GM23338 (cell line): ENCODE results near the gene LIME1. TPM values are rescaled to one million over a fixed set of nuclear protein-coding genes. Genes with fewer than 3 reads are reported as not detected.

Experiments used
- ATAC-seq: fragments of 200-7000 bp; cut with Tn5 transposase; 3 replicates; pipeline ENCODE4 v1.9.1; 2020
- DNase-seq: peaks from one replicate; pipeline ENCODE4 v3.0.0-alpha.2; 2015; ENCODE audit warnings: low spot score
- H2AFZ ChIP-seq: fragments of 200-600 bp; sonication (generic); 2 replicates; pipeline ENCODE4 v1.8.0; 2016; ENCODE audit warnings: antibody characterized with exemption, mild to moderate bottlenecking, moderate library complexity
- H3F3A ChIP-seq: fragments of 200-600 bp; sonication (generic); replicated peaks from 2 replicates; pipeline ENCODE4 v1.8.0; 2017; ENCODE audit warnings: antibody characterized with exemption, mixed run types, low read depth
- H3K27ac ChIP-seq: fragments of 200-600 bp; sonication (generic); 2 replicates; pipeline ENCODE4 v1.6.1; 2016; ENCODE audit warnings: low read depth
- H3K27me3 ChIP-seq: fragments of 200-600 bp; sonication (generic); 2 replicates; pipeline ENCODE4 v1.8.0; 2016; ENCODE audit warnings: mild to moderate bottlenecking, mixed run types, moderate library complexity; ENCODE audit not compliant: insufficient read depth
- H3K36me3 ChIP-seq: fragments of 200-600 bp; sonication (generic); 2 replicates; pipeline ENCODE4 v1.8.0; 2016; ENCODE audit warnings: mild to moderate bottlenecking; ENCODE audit not compliant: insufficient read depth
- H3K4me1 ChIP-seq: fragments of 200-600 bp; sonication (generic); 2 replicates; pipeline ENCODE4 v1.8.0; 2016; ENCODE audit warnings: mild to moderate bottlenecking, moderate library complexity; ENCODE audit not compliant: insufficient read depth
- H3K4me2 ChIP-seq: fragments of 200-600 bp; sonication (generic); 2 replicates; pipeline ENCODE4 v1.7.1; 2017; ENCODE audit warnings: mixed run types
- H3K4me3 ChIP-seq: fragments of 200-600 bp; sonication (generic); 2 replicates; pipeline ENCODE4 v1.6.1; 2016; ENCODE audit warnings: mixed run types
- H3K79me2 ChIP-seq: fragments of 200-600 bp; sonication (generic); replicated peaks from 2 replicates; pipeline ENCODE4 v1.8.0; 2017; ENCODE audit warnings: mild to moderate bottlenecking; ENCODE audit not compliant: insufficient read depth
- H3K9me2 ChIP-seq: fragments of 200-600 bp; sonication (generic); 2 replicates; pipeline ENCODE4 v1.8.0; 2017; ENCODE audit not compliant: insufficient read depth
- H4K20me1 ChIP-seq: fragments of 200-600 bp; sonication (generic); replicated peaks from 2 replicates; pipeline ENCODE4 v1.8.0; 2017; ENCODE audit warnings: mild to moderate bottlenecking; ENCODE audit not compliant: insufficient read depth
- H3K27ac Mint-ChIP-seq: 2 replicates; pipeline ENCODE4 v1.8.0; 2020; ENCODE audit warnings: inconsistent platforms, mild to moderate bottlenecking, moderate library complexity, mixed read lengths
- H3K27me3 Mint-ChIP-seq: 3 replicates; pipeline ENCODE4 v1.8.0; 2022; ENCODE audit warnings: low read depth, mild to moderate bottlenecking, moderate library complexity, mixed read lengths, inconsistent platforms; ENCODE audit not compliant: insufficient read depth, poor library complexity
- H3K36me3 Mint-ChIP-seq: 3 replicates; pipeline ENCODE4 v1.8.0; 2021; ENCODE audit warnings: low read depth, mild to moderate bottlenecking, inconsistent platforms, moderate library complexity, mixed read lengths
- H3K4me1 Mint-ChIP-seq: 3 replicates; pipeline ENCODE4 v1.8.0; 2020; ENCODE audit warnings: mild to moderate bottlenecking, inconsistent platforms, mixed read lengths
- H3K4me3 Mint-ChIP-seq: 3 replicates; pipeline ENCODE4 v1.8.0; 2021; ENCODE audit warnings: moderate library complexity, mild to moderate bottlenecking, inconsistent platforms, mixed read lengths
- H3K9me3 Mint-ChIP-seq: 3 replicates; pipeline ENCODE4 v1.8.0; 2020; ENCODE audit warnings: moderate library complexity, mild to moderate bottlenecking, inconsistent platforms, mixed read lengths
- CREB1 ChIP-seq: fragments of 250-450 bp; sonication (Bioruptor Pico); IDR thresholded peaks from 2 replicates; pipeline ENCODE4 v1.5.0; 2020; ENCODE audit warnings: low read depth, mild to moderate bottlenecking, moderate library complexity
- NANOG ChIP-seq: IDR thresholded peaks from 2 replicates; pipeline ENCODE4 v1.6.1; 2016; ENCODE audit warnings: antibody characterized with exemption, borderline replicate concordance
- POLR2AphosphoS5 ChIP-seq: IDR thresholded peaks from 2 replicates; pipeline ENCODE4 v1.6.1; 2016; ENCODE audit warnings: antibody characterized with exemption, low read depth
- ZNF114 ChIP-seq: fragments of 250-450 bp; sonication (Bioruptor Pico); IDR thresholded peaks from 2 replicates; pipeline ENCODE4 v1.5.0; 2020; ENCODE audit warnings: mild to moderate bottlenecking, moderate library complexity
- ZNF331 ChIP-seq: fragments of 250-450 bp; sonication (Bioruptor Pico); IDR thresholded peaks from 2 replicates; pipeline ENCODE4 v1.5.0; 2020; ENCODE audit warnings: low read depth, mild to moderate bottlenecking, moderate library complexity
- polyA plus RNA-seq: library from polyadenylated mRNA; unstranded; fragments of >200 nt; fragmentation: Nextera tagmentation; extraction: Ambion mirVana; gene quantifications from 2 replicates; pipeline ENCODE4 v1.2.1, GENCODE V29; 2016
- total RNA-seq: library from RNA; depleted of rRNA; stranded (reverse); fragments of >200 nt; shearing (Covaris generic); gene quantifications from 2 replicates; pipeline ENCODE4 v1.2.3, GENCODE V29; 2014
- TF ChIP-seq, protein P1 (sequence below): fragments of 250-450 bp; sonication (Bioruptor Pico); IDR thresholded peaks from 2 replicates; pipeline ENCODE4 v1.5.0; 2020; ENCODE audit warnings: mild to moderate bottlenecking, moderate library complexity
- TF ChIP-seq, protein P2 (sequence below), 2 experiments: fragments of 200-600 bp in 1 of 2; sonication (generic) in 1 of 2; conservative IDR thresholded peaks; 2 replicates each; pipeline versions ENCODE4 v1.5.1 to v1.6.1; 2016 to 2017; ENCODE audit warnings: antibody characterized with exemption in 2 of 2, low read depth in 2 of 2, mild to moderate bottlenecking in 2 of 2, moderate library complexity in 1 of 2

The LIME1 gene
- total and polyA plus RNA-seq, 2 experiments from 2014 or later: 4.7 to 12.2 TPM

- H3K79me2 ChIP-seq: peaks cover 16% of the 10 kb centered on the region
- Mint-ChIP-seq H3K36me3 (peaks cover 3% of the 10 kb centered on the region; the same call in 1 of the 3 replicates), H3K27me3 (peaks cover 13% of the 10 kb centered on the region), H3K9me3 (no peaks in the 10 kb centered on the region; the same call in 2 of the 3 replicates), H3K4me1 (peaks cover 16% of the 10 kb centered on the region), H3K27ac (no peak overlapping the region), H3K4me3 (no peak overlapping the region)
- peaks cover 5% of the 10 kb centered on the region; the same call in 1 of the 2 replicates for H3K4me1 ChIP-seq
- H3K4me3 ChIP-seq: no peak overlapping the region
- ATAC-seq (no peak), DNase-seq (no peak)
- H3K36me3 ChIP-seq: no peaks in the 10 kb centered on the region
- no peaks in the 10 kb centered on the region; the same call in 1 of the 2 replicates for H4K20me1 ChIP-seq
- peaks cover 15% of the 10 kb centered on the region; the same call in 1 of the 2 replicates for H3F3A ChIP-seq
- TF ChIP-seq ZNF114 (CRISPR knock-in tag) (no peak), ZNF331 (CRISPR knock-in tag) (no peak), NANOG (no peak), CREB1 (no peak)
- TF ChIP-seq, protein P1, sequence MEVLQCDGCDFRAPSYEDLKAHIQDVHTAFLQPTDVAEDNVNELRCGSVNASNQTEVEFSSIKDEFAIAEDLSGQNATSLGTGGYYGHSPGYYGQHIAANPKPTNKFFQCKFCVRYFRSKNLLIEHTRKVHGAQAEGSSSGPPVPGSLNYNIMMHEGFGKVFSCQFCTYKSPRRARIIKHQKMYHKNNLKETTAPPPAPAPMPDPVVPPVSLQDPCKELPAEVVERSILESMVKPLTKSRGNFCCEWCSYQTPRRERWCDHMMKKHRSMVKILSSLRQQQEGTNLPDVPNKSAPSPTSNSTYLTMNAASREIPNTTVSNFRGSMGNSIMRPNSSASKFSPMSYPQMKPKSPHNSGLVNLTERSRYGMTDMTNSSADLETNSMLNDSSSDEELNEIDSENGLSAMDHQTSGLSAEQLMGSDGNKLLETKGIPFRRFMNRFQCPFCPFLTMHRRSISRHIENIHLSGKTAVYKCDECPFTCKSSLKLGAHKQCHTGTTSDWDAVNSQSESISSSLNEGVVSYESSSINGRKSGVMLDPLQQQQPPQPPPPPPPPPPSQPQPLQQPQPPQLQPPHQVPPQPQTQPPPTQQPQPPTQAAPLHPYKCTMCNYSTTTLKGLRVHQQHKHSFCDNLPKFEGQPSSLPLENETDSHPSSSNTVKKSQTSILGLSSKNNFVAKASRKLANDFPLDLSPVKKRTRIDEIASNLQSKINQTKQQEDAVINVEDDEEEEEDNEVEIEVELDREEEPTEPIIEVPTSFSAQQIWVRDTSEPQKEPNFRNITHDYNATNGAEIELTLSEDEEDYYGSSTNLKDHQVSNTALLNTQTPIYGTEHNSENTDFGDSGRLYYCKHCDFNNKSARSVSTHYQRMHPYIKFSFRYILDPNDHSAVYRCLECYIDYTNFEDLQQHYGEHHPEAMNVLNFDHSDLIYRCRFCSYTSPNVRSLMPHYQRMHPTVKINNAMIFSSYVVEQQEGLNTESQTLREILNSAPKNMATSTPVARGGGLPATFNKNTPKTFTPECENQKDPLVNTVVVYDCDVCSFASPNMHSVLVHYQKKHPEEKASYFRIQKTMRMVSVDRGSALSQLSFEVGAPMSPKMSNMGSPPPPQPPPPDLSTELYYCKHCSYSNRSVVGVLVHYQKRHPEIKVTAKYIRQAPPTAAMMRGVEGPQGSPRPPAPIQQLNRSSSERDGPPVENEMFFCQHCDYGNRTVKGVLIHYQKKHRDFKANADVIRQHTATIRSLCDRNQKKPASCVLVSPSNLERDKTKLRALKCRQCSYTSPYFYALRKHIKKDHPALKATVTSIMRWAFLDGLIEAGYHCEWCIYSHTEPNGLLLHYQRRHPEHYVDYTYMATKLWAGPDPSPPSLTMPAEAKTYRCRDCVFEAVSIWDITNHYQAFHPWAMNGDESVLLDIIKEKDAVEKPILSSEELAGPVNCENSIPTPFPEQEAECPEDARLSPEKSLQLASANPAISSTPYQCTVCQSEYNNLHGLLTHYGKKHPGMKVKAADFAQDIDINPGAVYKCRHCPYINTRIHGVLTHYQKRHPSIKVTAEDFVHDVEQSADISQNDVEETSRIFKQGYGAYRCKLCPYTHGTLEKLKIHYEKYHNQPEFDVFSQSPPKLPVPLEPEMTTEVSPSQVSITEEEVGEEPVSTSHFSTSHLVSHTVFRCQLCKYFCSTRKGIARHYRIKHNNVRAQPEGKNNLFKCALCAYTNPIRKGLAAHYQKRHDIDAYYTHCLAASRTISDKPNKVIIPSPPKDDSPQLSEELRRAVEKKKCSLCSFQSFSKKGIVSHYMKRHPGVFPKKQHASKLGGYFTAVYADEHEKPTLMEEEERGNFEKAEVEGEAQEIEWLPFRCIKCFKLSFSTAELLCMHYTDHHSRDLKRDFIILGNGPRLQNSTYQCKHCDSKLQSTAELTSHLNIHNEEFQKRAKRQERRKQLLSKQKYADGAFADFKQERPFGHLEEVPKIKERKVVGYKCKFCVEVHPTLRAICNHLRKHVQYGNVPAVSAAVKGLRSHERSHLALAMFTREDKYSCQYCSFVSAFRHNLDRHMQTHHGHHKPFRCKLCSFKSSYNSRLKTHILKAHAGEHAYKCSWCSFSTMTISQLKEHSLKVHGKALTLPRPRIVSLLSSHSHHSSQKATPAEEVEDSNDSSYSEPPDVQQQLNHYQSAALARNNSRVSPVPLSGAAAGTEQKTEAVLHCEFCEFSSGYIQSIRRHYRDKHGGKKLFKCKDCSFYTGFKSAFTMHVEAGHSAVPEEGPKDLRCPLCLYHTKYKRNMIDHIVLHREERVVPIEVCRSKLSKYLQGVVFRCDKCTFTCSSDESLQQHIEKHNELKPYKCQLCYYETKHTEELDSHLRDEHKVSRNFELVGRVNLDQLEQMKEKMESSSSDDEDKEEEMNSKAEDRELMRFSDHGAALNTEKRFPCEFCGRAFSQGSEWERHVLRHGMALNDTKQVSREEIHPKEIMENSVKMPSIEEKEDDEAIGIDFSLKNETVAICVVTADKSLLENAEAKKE (CRISPR knock-in tag): no peak
- no peak overlapping the region for H3K4me2 ChIP-seq
- no peaks in the 10 kb centered on the region for H3K9me2 ChIP-seq
- H3K27ac ChIP-seq: no peak overlapping the region
- no peak overlapping the region for H2AFZ ChIP-seq
- no peaks in the 10 kb centered on the region for H3K27me3 ChIP-seq
These were observed 41.7 kb downstream of the LIME1 start for GRCh38 chr20:63778034-63778752.

DNA sequence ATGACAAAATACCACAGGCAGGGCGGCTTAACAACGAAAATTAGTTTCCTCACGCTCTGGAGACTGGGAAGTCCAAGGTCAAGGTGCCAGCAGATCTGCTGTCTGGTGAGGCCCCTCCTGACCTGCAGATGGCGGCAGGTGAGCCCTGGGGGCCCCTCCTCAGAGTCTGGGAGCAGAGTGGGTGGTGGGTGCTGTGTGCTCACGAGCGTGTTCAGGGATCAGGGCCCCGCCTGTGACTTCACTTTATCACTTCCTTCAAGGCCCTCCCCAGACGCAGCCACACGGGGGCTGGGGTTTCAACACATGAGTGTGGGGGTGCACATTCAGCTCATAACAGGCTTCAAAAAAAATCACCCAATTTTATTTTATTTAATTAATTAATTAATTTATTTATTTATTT lies 42.4 kb downstream of the LIME1 start:
- H3K27ac ChIP-seq: no peak overlapping the region
- TF ChIP-seq, protein P2, sequence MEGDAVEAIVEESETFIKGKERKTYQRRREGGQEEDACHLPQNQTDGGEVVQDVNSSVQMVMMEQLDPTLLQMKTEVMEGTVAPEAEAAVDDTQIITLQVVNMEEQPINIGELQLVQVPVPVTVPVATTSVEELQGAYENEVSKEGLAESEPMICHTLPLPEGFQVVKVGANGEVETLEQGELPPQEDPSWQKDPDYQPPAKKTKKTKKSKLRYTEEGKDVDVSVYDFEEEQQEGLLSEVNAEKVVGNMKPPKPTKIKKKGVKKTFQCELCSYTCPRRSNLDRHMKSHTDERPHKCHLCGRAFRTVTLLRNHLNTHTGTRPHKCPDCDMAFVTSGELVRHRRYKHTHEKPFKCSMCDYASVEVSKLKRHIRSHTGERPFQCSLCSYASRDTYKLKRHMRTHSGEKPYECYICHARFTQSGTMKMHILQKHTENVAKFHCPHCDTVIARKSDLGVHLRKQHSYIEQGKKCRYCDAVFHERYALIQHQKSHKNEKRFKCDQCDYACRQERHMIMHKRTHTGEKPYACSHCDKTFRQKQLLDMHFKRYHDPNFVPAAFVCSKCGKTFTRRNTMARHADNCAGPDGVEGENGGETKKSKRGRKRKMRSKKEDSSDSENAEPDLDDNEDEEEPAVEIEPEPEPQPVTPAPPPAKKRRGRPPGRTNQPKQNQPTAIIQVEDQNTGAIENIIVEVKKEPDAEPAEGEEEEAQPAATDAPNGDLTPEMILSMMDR (conservative IDR thresholded peaks at IDR 0.05; ENCODE audit: low read depth in 2 of 2): peak; percentile 24 to 47
- TF ChIP-seq POLR2AphosphoS5: no peak
- Mint-ChIP-seq H3K9me3 (no peaks in the 10 kb centered on the region; the same call in 2 of the 3 replicates), H3K27ac (no peak overlapping the region), H3K4me3 (no peak overlapping the region), H3K27me3 (peaks cover 12% of the 10 kb centered on the region), H3K36me3 (peaks cover 3% of the 10 kb centered on the region; the same call in 1 of the 3 replicates), H3K4me1 (peaks cover 16% of the 10 kb centered on the region)
- H4K20me1 ChIP-seq: no peaks in the 10 kb centered on the region; the same call in 1 of the 2 replicates
- H3K36me3 ChIP-seq: no peaks in the 10 kb centered on the region
- no peak overlapping the region for H3K4me2 ChIP-seq
- ATAC-seq: no peak; the same call in 2 of the 3 replicates
- no peak overlapping the region for H3K4me3 ChIP-seq
- H3K79me2 ChIP-seq: peaks cover 16% of the 10 kb centered on the region
- H3F3A ChIP-seq: peaks cover 15% of the 10 kb centered on the region
- no peak for DNase-seq
- no peaks in the 10 kb centered on the region for H3K27me3 ChIP-seq
- peaks cover 5% of the 10 kb centered on the region; the same call in 1 of the 2 replicates for H3K4me1 ChIP-seq
- H2AFZ ChIP-seq: no peak overlapping the region
- H3K9me2 ChIP-seq: no peaks in the 10 kb centered on the region
